HG03139 (cell line): Measurements from ENCODE around the gene SNRNP25.

ENCODE experiments used
- ATAC-seq: cut with Tn5 transposase; IDR thresholded peaks from one replicate; pipeline ENCODE4 v1.9.1; 2021; ENCODE audit not compliant: unreplicated experiment

Gene SNRNP25

GRCh38 chr16:101586-101985, 48.0 kb downstream of the SNRNP25 start:
- no peak for ATAC-seq

GRCh38 chr16:102060-102855, 48.6 kb downstream of the SNRNP25 start:
- ATAC-seq, result no peak

- no peak for ATAC-seq
These were observed 50.7 kb downstream of the SNRNP25 start for GRCh38 chr16:104355-104754.

GRCh38 chr16:104928-105327, 51.3 kb downstream of the SNRNP25 start:
- no peak for ATAC-seq

- ATAC-seq, result no peak
These were observed 51.9 kb downstream of the SNRNP25 start for GRCh38 chr16:105521-105920.

GRCh38 chr16:106623-107324, 53.1 kb downstream of the SNRNP25 start:
- no peak for ATAC-seq
